CD14-positive monocyte (primary cell): ENCODE measurements around the gene FRMD3. TPM values are rescaled to one million over a fixed set of nuclear protein-coding genes. Genes with fewer than 3 reads are reported as not detected.
"Not testable (repeated sequence)": the region's sequence is repeated elsewhere in the genome, so short reads cannot be mapped to it uniquely, and the experiment has no call there.

ENCODE experiments used
- DNase-seq, 3 donors: peaks; one replicate each; pipeline ENCODE4 v3.0.0-alpha.2; 2011 to 2022
- H2AFZ ChIP-seq: 2 replicates; pipeline ENCODE4 v1.6.0; 2012; ENCODE audit warnings: mild to moderate bottlenecking, low read depth, low read length, inconsistent platforms; ENCODE audit not compliant: insufficient read depth, poor library complexity, severe bottlenecking
- H3K27ac ChIP-seq, 2 donors: 1 replicate in 1 of 2; 2 replicates in 1 of 2; pipeline ENCODE4 v1.5.1; 2012 to 2013; ENCODE audit warnings: low read length in 2 of 2, control low read depth in 1 of 2, inconsistent platforms in 1 of 2, low read depth in 1 of 2, mild to moderate bottlenecking in 1 of 2
- H3K27me3 ChIP-seq, 2 donors: one replicate each; pipeline versions ENCODE4 v1.6.0 to v1.6.1; 2011 to 2013; ENCODE audit warnings: low read length in 2 of 2; ENCODE audit not compliant: control insufficient read depth in 2 of 2, insufficient read depth in 2 of 2
- H3K36me3 ChIP-seq, 2 donors: replicated peaks in 1 of 2; 1 replicate in 1 of 2; 2 replicates in 1 of 2; pipeline versions ENCODE4 v1.5.1 to v1.6.1; 2012 to 2013; ENCODE audit warnings: low read length in 2 of 2, control low read depth in 1 of 2, inconsistent platforms in 1 of 2, mild to moderate bottlenecking in 1 of 2; ENCODE audit not compliant: insufficient read depth in 2 of 2, control insufficient read depth in 1 of 2
- H3K4me1 ChIP-seq, 2 donors: 1 replicate in 1 of 2; 2 replicates in 1 of 2; pipeline versions ENCODE4 v1.5.1 to v1.6.1; 2012 to 2013; ENCODE audit warnings: low read length in 2 of 2, control low read depth in 1 of 2, inconsistent platforms in 1 of 2, mild to moderate bottlenecking in 1 of 2, moderate library complexity in 1 of 2; ENCODE audit not compliant: insufficient read depth in 2 of 2, control insufficient read depth in 1 of 2
- H3K4me2 ChIP-seq: replicated peaks from 2 replicates; pipeline ENCODE3; 2012; ENCODE audit warnings: low read length, moderate library complexity, mild to moderate bottlenecking; ENCODE audit not compliant: poor library complexity, severe bottlenecking; ENCODE audit errors: extremely low read depth
- H3K4me3 ChIP-seq, 3 experiments: fragments of 200-600 bp in 1 of 3; sonication (generic) in 1 of 3; replicated peaks in 1 of 3; 1 replicate in 2 of 3; 2 replicates in 1 of 3; pipeline ENCODE4 v1.5.1; 2011 to 2013; ENCODE audit warnings: low read length in 3 of 3, mild to moderate bottlenecking in 3 of 3, control low read depth in 2 of 3, low read depth in 2 of 3, inconsistent platforms in 1 of 3, moderate library complexity in 1 of 3
- H3K79me2 ChIP-seq: 2 replicates; pipeline ENCODE4 v1.6.0; 2012; ENCODE audit warnings: mild to moderate bottlenecking, control low read depth, inconsistent platforms, low read length, moderate library complexity; ENCODE audit not compliant: insufficient read depth
- H3K9ac ChIP-seq: 2 replicates; pipeline ENCODE4 v1.6.0; 2017; ENCODE audit warnings: low read length, mild to moderate bottlenecking; ENCODE audit not compliant: insufficient read depth, poor library complexity, severe bottlenecking
- H3K9me3 ChIP-seq, 2 donors: replicated peaks in 1 of 2; 1 replicate in 1 of 2; 2 replicates in 1 of 2; pipeline versions ENCODE4 v1.5.1 to v1.6.1; 2012 to 2013; ENCODE audit warnings: low read length in 2 of 2, control low read depth in 1 of 2; ENCODE audit not compliant: control insufficient read depth in 1 of 2, insufficient read depth in 1 of 2
- H4K20me1 ChIP-seq: 2 replicates; pipeline ENCODE4 v1.6.0; 2012; ENCODE audit warnings: mild to moderate bottlenecking, low read length, control low read depth, moderate library complexity; ENCODE audit not compliant: insufficient read depth
- H3K27ac Mint-ChIP-seq, 7 donors: one replicate each; pipeline ENCODE4 v1.8.0; 2020; ENCODE audit warnings: mild to moderate bottlenecking in 7 of 7, mixed read lengths in 7 of 7, moderate library complexity in 6 of 7, inconsistent platforms in 2 of 7
- H3K27me3 Mint-ChIP-seq, 3 donors: one replicate each; pipeline ENCODE4 v1.8.0; 2021 to 2022; ENCODE audit warnings: low read depth in 3 of 3, mild to moderate bottlenecking in 3 of 3, mixed read lengths in 3 of 3, moderate library complexity in 3 of 3, inconsistent platforms in 1 of 3
- H3K36me3 Mint-ChIP-seq, 2 donors: one replicate each; pipeline ENCODE4 v1.8.0; 2020; ENCODE audit warnings: mixed read lengths in 2 of 2, inconsistent platforms in 1 of 2, mild to moderate bottlenecking in 1 of 2
- H3K4me1 Mint-ChIP-seq: one replicate; pipeline ENCODE4 v1.8.0; 2020; ENCODE audit warnings: mild to moderate bottlenecking, mixed read lengths
- H3K4me3 Mint-ChIP-seq, 2 donors: one replicate each; pipeline ENCODE4 v1.8.0; 2020; ENCODE audit warnings: mild to moderate bottlenecking in 2 of 2, mixed read lengths in 2 of 2, moderate library complexity in 1 of 2
- H3K9me3 Mint-ChIP-seq, 7 donors: one replicate each; pipeline ENCODE4 v1.8.0; 2020 to 2022; ENCODE audit warnings: mixed read lengths in 7 of 7, mild to moderate bottlenecking in 6 of 7, moderate library complexity in 6 of 7, inconsistent platforms in 2 of 7
- WGBS: methylation state at CpG from one replicate; pipeline ENCODE4 v1.1.5; 2013; ENCODE audit warnings: missing lambda C conversion rate; ENCODE audit not compliant: insufficient coverage; 5-methylcytosine and 5-hydroxymethylcytosine counted together
- intact Hi-C, 2 donors: fragments of 100-400 bp; cut with micrococcal nuclease; formaldehyde crosslinking; loops; one replicate each; pipeline versions ENCODE4 v1.15.0 to v1.15.1; 2023
- polyA plus RNA-seq, 3 donors: library from polyadenylated mRNA; depleted of rRNA in 1 of 3; unstranded in 2 of 3; stranded (reverse) in 1 of 3; fragments of 300-500 nt in 2 of 3; fragments of >200 nt in 1 of 3; fragmentation: Illumina TruSeq in 2 of 3; gene quantifications; 1 replicate in 2 of 3; 2 replicates in 1 of 3; pipeline ENCODE4 v1.2.3, GENCODE V29; 2012 to 2021
- TF ChIP-seq, protein P1 (sequence below): fragments of 200-600 bp; IDR thresholded peaks from one replicate; pipeline ENCODE4 v1.8.0; 2022; ENCODE audit warnings: antibody characterized with exemption, mild to moderate bottlenecking

FRMD3 gene
- polyA plus RNA-seq, 3 donors = 2.8 to 9.8 (median 4.2) TPM

DNA sequence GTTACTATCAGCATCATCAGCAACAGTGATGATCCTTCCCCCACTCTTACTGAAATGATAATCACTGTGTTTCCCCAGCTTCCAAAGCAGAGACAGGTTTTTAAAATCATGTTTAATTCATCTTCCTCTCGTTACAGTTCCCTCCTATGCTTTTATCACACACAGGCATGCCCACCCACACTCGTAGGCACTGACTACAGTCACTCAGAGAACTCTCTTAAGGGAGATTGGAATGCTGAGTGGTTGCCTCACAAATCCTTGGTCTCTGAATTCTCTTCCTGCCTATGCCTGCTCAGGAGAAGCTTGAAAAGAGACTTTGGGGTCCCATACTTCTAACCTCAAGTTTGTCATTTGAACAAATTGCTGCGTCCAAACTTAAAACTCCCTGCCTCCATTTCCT lies 179.2 kb downstream of the FRMD3 start:
- WGBS = no CpG with 5 or more reads among the region's 3 CpGs
- peaks cover under 1 to 10% (median 5%) of the 10 kb centered on the region in 7 donors for H3K9me3 Mint-ChIP-seq
- Histone ChIP-seq H2AFZ (no peak overlapping the region), H3K4me3 (no peak overlapping the region), H3K36me3 (no peaks in the 10 kb centered on the region), H3K79me2 (no peaks in the 10 kb centered on the region), H3K4me2 (no peak overlapping the region), H3K4me1 (no peaks in the 10 kb centered on the region), H4K20me1 (no peaks in the 10 kb centered on the region), H3K27ac (no peak overlapping the region), H3K9ac (no peak overlapping the region), H3K27me3 (no peaks in the 10 kb centered on the region), H3K9me3 (peaks cover 0 to 5% of the 10 kb centered on the region in 2 donors)
- no peak overlapping the region for H3K27ac Mint-ChIP-seq
- DNase-seq = no peak
- peaks cover 0 to 9% of the 10 kb centered on the region in 2 donors for H3K36me3 Mint-ChIP-seq
- peaks cover 0 to 2% (median 0%) of the 10 kb centered on the region in 3 donors for H3K27me3 Mint-ChIP-seq
- no peaks in the 10 kb centered on the region for H3K4me1 Mint-ChIP-seq
- TF ChIP-seq, protein P1, sequence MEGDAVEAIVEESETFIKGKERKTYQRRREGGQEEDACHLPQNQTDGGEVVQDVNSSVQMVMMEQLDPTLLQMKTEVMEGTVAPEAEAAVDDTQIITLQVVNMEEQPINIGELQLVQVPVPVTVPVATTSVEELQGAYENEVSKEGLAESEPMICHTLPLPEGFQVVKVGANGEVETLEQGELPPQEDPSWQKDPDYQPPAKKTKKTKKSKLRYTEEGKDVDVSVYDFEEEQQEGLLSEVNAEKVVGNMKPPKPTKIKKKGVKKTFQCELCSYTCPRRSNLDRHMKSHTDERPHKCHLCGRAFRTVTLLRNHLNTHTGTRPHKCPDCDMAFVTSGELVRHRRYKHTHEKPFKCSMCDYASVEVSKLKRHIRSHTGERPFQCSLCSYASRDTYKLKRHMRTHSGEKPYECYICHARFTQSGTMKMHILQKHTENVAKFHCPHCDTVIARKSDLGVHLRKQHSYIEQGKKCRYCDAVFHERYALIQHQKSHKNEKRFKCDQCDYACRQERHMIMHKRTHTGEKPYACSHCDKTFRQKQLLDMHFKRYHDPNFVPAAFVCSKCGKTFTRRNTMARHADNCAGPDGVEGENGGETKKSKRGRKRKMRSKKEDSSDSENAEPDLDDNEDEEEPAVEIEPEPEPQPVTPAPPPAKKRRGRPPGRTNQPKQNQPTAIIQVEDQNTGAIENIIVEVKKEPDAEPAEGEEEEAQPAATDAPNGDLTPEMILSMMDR = no peak
- intact Hi-C loops = no loop called here
- no peak overlapping the region for H3K4me3 Mint-ChIP-seq

DNA sequence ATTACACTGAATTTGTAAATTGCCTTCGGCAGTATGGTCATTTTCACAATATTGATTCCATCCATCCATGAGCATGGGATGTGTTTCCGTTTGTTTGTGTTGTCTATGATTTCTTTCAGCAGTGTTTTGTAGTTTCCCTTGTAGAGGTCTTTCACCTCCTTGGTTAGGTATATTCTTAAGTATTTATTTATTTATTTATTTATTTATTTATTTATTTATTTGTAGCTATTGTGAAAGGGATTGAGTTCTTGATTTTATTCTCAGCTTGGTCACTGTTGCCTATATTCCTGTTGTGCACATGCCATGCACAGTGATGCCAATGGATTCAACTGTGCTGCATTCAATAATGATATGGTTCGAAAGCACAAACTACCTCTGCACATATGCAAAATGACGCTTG lies 179.7 kb downstream of the FRMD3 start:
- H3K4me1 Mint-ChIP-seq, H3K4me3 ChIP-seq, H3K9me3 Mint-ChIP-seq, H3K27me3 ChIP-seq, H4K20me1 ChIP-seq, H3K27ac ChIP-seq, H3K27ac Mint-ChIP-seq, H3K9ac ChIP-seq, H3K79me2 ChIP-seq, intact Hi-C loops, DNase-seq, H3K4me1 ChIP-seq, H2AFZ ChIP-seq, H3K4me3 Mint-ChIP-seq, H3K36me3 ChIP-seq, H3K4me2 ChIP-seq, H3K9me3 ChIP-seq, H3K36me3 Mint-ChIP-seq, H3K27me3 Mint-ChIP-seq: not testable (repeated sequence)
- WGBS = 100% methylated on average over 1 of the region's 4 CpGs
